Adrenal gland (tissue), 5 donors: ENCODE measurements around the gene KRTAP16-1.

Experiments used
- POLR2A ChIP-seq, 2 donors: fragments of 450-650 bp; IDR thresholded peaks; one replicate each; pipeline ENCODE4 v1.6.1; 2017; ENCODE audit warnings: antibody characterized with exemption in 2 of 2, mild to moderate bottlenecking in 2 of 2, moderate library complexity in 1 of 2
- TF ChIP-seq, protein P1 (sequence below), 6 experiments: fragments of 450-650 bp in 4 of 6; fragments of 200-600 bp in 2 of 6; sonication (generic) in 1 of 6; IDR thresholded peaks; 1 replicate in 5 of 6; 2 replicates in 1 of 6; pipeline versions ENCODE4 v1.5.1 to v1.8.0; 2016 to 2021; ENCODE audit warnings: antibody characterized with exemption in 6 of 6, mild to moderate bottlenecking in 2 of 6, moderate library complexity in 1 of 6
- donor health status: DM: no; HTN: no; CAD: no.

DNA sequence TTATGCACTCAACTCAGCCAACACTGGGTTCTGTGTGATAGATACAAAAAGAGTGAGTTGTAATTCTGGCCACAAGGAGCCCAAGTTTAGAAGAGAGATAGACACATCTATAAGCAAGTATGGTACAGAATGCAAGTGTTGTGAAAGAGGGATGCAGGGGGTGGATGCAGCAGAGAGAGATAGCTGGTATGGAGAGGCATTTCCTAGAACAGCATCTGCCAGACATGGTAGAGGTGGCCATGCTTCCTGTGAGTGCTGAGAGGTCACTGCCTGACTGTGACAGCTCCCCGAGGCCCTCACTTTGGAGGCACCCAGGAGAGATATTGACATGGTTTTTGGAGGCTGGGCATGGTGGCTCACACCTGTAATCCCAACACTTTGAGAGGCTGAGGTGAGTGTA is 2.0 kb upstream of the KRTAP16-1 start:
- TF ChIP-seq, protein P1, sequence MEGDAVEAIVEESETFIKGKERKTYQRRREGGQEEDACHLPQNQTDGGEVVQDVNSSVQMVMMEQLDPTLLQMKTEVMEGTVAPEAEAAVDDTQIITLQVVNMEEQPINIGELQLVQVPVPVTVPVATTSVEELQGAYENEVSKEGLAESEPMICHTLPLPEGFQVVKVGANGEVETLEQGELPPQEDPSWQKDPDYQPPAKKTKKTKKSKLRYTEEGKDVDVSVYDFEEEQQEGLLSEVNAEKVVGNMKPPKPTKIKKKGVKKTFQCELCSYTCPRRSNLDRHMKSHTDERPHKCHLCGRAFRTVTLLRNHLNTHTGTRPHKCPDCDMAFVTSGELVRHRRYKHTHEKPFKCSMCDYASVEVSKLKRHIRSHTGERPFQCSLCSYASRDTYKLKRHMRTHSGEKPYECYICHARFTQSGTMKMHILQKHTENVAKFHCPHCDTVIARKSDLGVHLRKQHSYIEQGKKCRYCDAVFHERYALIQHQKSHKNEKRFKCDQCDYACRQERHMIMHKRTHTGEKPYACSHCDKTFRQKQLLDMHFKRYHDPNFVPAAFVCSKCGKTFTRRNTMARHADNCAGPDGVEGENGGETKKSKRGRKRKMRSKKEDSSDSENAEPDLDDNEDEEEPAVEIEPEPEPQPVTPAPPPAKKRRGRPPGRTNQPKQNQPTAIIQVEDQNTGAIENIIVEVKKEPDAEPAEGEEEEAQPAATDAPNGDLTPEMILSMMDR (IDR thresholded peaks at IDR 0.05): no peak
- TF ChIP-seq POLR2A (IDR thresholded peaks at IDR 0.05): no peak
